Panc1 (cell line): ENCODE results near the gene PLEKHA1. TPM values are rescaled to one million over a fixed set of nuclear protein-coding genes. Genes with fewer than 3 reads are reported as not detected.

Source experiments
- ATAC-seq: fragments of 200-7000 bp; cut with Tn5 transposase; 2 replicates; pipeline ENCODE4 v1.9.1; 2020; ENCODE audit warnings: mild to moderate bottlenecking, moderate library complexity
- BruUV-seq: library from RNA; stranded (reverse); fragments of 400-500 nt; replicated peaks from 2 replicates; lab custom pipeline; 2021; lab: Mats Ljungman, UMichigan
- CTCF ChIA-PET: fragments of 300-600 bp; sonication (Branson Sonifier 250); formaldehyde crosslinking; loops from one replicate; lab custom pipeline; 2022; ENCODE audit warnings: antibody characterized with exemption; lab: Charles Lee
- POLR2A ChIA-PET: fragments of 300-600 bp; sonication (Branson Sonifier 250); formaldehyde crosslinking; loops from one replicate; lab custom pipeline; 2022; ENCODE audit warnings: antibody characterized with exemption; lab: Charles Lee
- DNase-seq: peaks from one replicate; pipeline ENCODE4 v3.0.0-alpha.2; 2010; ENCODE audit warnings: low read depth, low spot score
- H3K27ac ChIP-seq: 2 replicates; pipeline ENCODE4 v1.5.1; 2011; ENCODE audit warnings: mild to moderate bottlenecking, low read length, inconsistent platforms
- H3K27me3 ChIP-seq: fragments of 200-500 bp; sonication (Bioruptor generic); 2 replicates; pipeline ENCODE4 v1.6.0; 2014; ENCODE audit warnings: low read length, inconsistent platforms; ENCODE audit not compliant: control insufficient read depth, insufficient read depth
- H3K36me3 ChIP-seq: fragments of 200-500 bp; sonication (Bioruptor generic); 2 replicates; pipeline ENCODE4 v1.5.1; 2014; ENCODE audit warnings: inconsistent platforms, mild to moderate bottlenecking, low read length, moderate library complexity; ENCODE audit not compliant: control insufficient read depth, insufficient read depth
- H3K4me1 ChIP-seq: 2 replicates; pipeline ENCODE4 v1.5.1; 2011; ENCODE audit warnings: inconsistent platforms, mild to moderate bottlenecking, low read length, moderate library complexity; ENCODE audit not compliant: control insufficient read depth, insufficient read depth
- H3K4me3 ChIP-seq, 2 experiments: 2 replicates each; pipeline ENCODE4 v1.5.1; 2011 to 2012; ENCODE audit warnings: low read depth in 2 of 2, low read length in 2 of 2, mild to moderate bottlenecking in 2 of 2, inconsistent platforms in 1 of 2, moderate library complexity in 1 of 2
- H3K9me3 ChIP-seq: fragments of 200-500 bp; sonication (Bioruptor generic); 2 replicates; pipeline ENCODE4 v1.5.1; 2014; ENCODE audit warnings: low read depth, mild to moderate bottlenecking, inconsistent platforms, low read length, moderate library complexity; ENCODE audit not compliant: control insufficient read depth, insufficient read depth
- CTCF ChIP-seq: fragments of 450-650 bp; IDR thresholded peaks from 2 replicates; pipeline ENCODE4 v1.5.1; 2017; ENCODE audit warnings: mild to moderate bottlenecking
- POLR2AphosphoS5 ChIP-seq: IDR thresholded peaks from 2 replicates; pipeline ENCODE4 v1.6.1; 2012; ENCODE audit warnings: mild to moderate bottlenecking, low read depth, low read length, moderate library complexity
- REST ChIP-seq, 2 experiments: IDR thresholded peaks; 2 replicates each; pipeline ENCODE4 v1.6.1; 2011 to 2012; ENCODE audit warnings: low read depth in 2 of 2, control low read depth in 1 of 2, low read length in 1 of 2, mild to moderate bottlenecking in 1 of 2, moderate library complexity in 1 of 2; ENCODE audit not compliant: insufficient read depth in 1 of 2
- SIN3A ChIP-seq: IDR thresholded peaks from 2 replicates; pipeline ENCODE4 v1.6.1; 2012; ENCODE audit warnings: low read depth, mild to moderate bottlenecking, low read length, moderate library complexity, borderline replicate concordance; ENCODE audit not compliant: insufficient read depth
- TCF7L2 ChIP-seq: IDR thresholded peaks from 2 replicates; pipeline ENCODE4 v1.6.1; 2011; ENCODE audit warnings: mild to moderate bottlenecking, low read depth, low read length, inconsistent platforms
- in situ Hi-C: cut with HindIII; loops from 2 replicates; pipeline ENCODE4 v1.10.0; 2016; ENCODE audit warnings: low sequenced_read_pairs, low pct_unique_long_range_greater_than_20kb
- intact Hi-C: fragments of 100-400 bp; cut with micrococcal nuclease; formaldehyde crosslinking; loops from one replicate; pipeline ENCODE4 v1.10.0; 2022; ENCODE audit not compliant: unreplicated experiment
- total RNA-seq: library from RNA; stranded (reverse); gene quantifications from one replicate; pipeline ENCODE4 v1.2.1, GENCODE V29; 2021; ENCODE audit not compliant: unreplicated experiment

PLEKHA1 gene
- total RNA-seq, 1 experiment from 2014 or later, result 95.5 TPM

DNA sequence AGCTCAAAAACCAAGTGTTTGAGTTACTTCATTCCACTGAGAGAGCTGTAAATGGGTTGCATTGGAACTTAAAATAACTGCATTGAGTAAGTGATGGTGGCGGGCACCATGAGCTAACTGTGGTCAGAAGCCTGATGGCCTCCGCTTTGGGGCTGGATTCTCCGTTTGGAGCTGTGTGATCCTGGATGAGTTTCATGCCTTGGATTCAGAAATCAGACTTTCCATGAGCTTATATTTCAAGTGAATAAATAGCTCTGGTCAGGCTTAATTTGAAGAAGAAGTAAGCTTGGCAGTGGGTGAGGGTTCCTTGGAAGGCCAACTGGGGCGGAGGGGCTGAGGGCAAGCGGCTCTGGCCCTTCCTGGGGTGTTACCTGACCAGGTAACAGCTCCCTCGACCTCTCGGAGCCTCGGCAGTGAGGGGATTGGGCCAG lies 92.5 kb downstream of the PLEKHA1 start:
- H3K9me3 ChIP-seq, result no peaks in the 10 kb centered on the region
- peaks cover 2% of the 10 kb centered on the region; the same call in 1 of the 2 replicates for H3K27me3 ChIP-seq
- in situ Hi-C loops, result no loop called here
- POLR2A ChIA-PET, result no interaction called here
- H3K36me3 ChIP-seq, result no peaks in the 10 kb centered on the region
- H3K4me1 ChIP-seq, result peaks cover 8% of the 10 kb centered on the region; the same call in 1 of the 2 replicates
- TF ChIP-seq REST (IDR thresholded peaks at IDR 0.05; ENCODE audit: insufficient read depth in 1 of 2, low read depth in 2 of 2, low read length in 1 of 2) (no peak), TCF7L2 (no peak), POLR2AphosphoS5 (no peak), SIN3A (no peak), CTCF (no peak)
- no TSS peak for BruUV-seq
- no peak for DNase-seq
- CTCF ChIA-PET, result no interaction called here
- intact Hi-C loops, result no loop called here
- no peak for ATAC-seq
- no peak overlapping the region for H3K27ac ChIP-seq
- H3K4me3 ChIP-seq, result no peak overlapping the region

- DNase-seq (no peak), ATAC-seq (no peak)
- BruUV-seq, result no TSS peak
- peaks cover 2% of the 10 kb centered on the region; the same call in 1 of the 2 replicates for H3K27me3 ChIP-seq
- H3K4me3 ChIP-seq, result no peak overlapping the region
- H3K9me3 ChIP-seq, result no peaks in the 10 kb centered on the region
- H3K27ac ChIP-seq, result no peak overlapping the region
- TF ChIP-seq SIN3A, result no peak
- TF ChIP-seq REST (IDR thresholded peaks at IDR 0.05; ENCODE audit: insufficient read depth in 1 of 2, low read depth in 2 of 2, low read length in 1 of 2), result no peak
- no peak for TF ChIP-seq CTCF
- TF ChIP-seq TCF7L2, result no peak
- no peak for TF ChIP-seq POLR2AphosphoS5
- in situ Hi-C loops (no loop called here), intact Hi-C loops (no loop called here)
- H3K36me3 ChIP-seq, result no peaks in the 10 kb centered on the region
- H3K4me1 ChIP-seq, result peaks cover 8% of the 10 kb centered on the region; the same call in 1 of the 2 replicates
- POLR2A ChIA-PET, result no interaction called here
- CTCF ChIA-PET, result interaction anchor here (0.6 kb wide), 1 partner anchor 99 kb away, joined by 4 read pairs; no protein-coding TSS in a partner anchor
Observed at GRCh38 chr10:122467701-122468100, 93.2 kb downstream of the PLEKHA1 start.
